Peyer's patch (tissue), 4 donors: ENCODE measurements around the gene ITSN1.

ENCODE experiments used
- CTCF ChIP-seq, 6 experiments: fragments of 450-650 bp in 4 of 6; fragments of 200-600 bp in 2 of 6; sonication (generic) in 1 of 6; IDR thresholded peaks; one replicate each; pipeline ENCODE4 v1.5.1; 2017 to 2019; ENCODE audit warnings: antibody characterized with exemption in 6 of 6, mild to moderate bottlenecking in 3 of 6, moderate library complexity in 1 of 6
- POLR2A ChIP-seq, 2 donors: fragments of 450-650 bp; IDR thresholded peaks; one replicate each; pipeline ENCODE4 v1.5.1; 2017; ENCODE audit warnings: antibody characterized with exemption in 2 of 2, mild to moderate bottlenecking in 2 of 2, moderate library complexity in 2 of 2

- TF ChIP-seq CTCF (IDR thresholded peaks at IDR 0.05) (no peak), POLR2A (IDR thresholded peaks at IDR 0.05) (no peak)
These were observed 44.2 kb upstream of the ITSN1 start for GRCh38 chr21:33598051-33598450.
